Hematopoietic multipotent progenitor cell treated with erythropoietin and hydrocortisone succinate and interleukin-3 and kit ligand, for 8 days (in vitro differentiated cells): Measurements from ENCODE around the gene PACS1.

Experiments
- DNase-seq: peaks from one replicate; pipeline ENCODE4 v3.0.0-alpha.2; 2015

Gene PACS1

GRCh38 chr11:66146074-66146473, 76.0 kb downstream of the PACS1 start:
- DNase-seq = no peak

- no peak for DNase-seq
These were observed 76.9 kb downstream of the PACS1 start for GRCh38 chr11:66146940-66147339.

GRCh38 chr11:66150140-66150539, 80.1 kb downstream of the PACS1 start:
- DNase-seq = no peak

GRCh38 chr11:66150725-66151124, 80.7 kb downstream of the PACS1 start:
- DNase-seq = no peak

- DNase-seq = no peak
These were observed 81.2 kb downstream of the PACS1 start for GRCh38 chr11:66151273-66151672.

- no peak for DNase-seq
These were observed 84.0 kb downstream of the PACS1 start for GRCh38 chr11:66154109-66154508.

GRCh38 chr11:66155387-66156073, 85.5 kb downstream of the PACS1 start:
- no peak for DNase-seq

GRCh38 chr11:66157182-66157864, 87.3 kb downstream of the PACS1 start:
- DNase-seq = no peak

GRCh38 chr11:66158156-66158555, 88.1 kb downstream of the PACS1 start:
- DNase-seq = no peak

GRCh38 chr11:66159324-66159984, 89.4 kb downstream of the PACS1 start:
- peak; percentile 15 for DNase-seq

- DNase-seq = no peak
These were observed 90.6 kb downstream of the PACS1 start for GRCh38 chr11:66160709-66161108.

- no peak for DNase-seq
These were observed 98.2 kb downstream of the PACS1 start for GRCh38 chr11:66168289-66168688.

- no peak for DNase-seq
These were observed 102.1 kb downstream of the PACS1 start for GRCh38 chr11:66172146-66172545.

- DNase-seq = no peak
These were observed 106.6 kb downstream of the PACS1 start for GRCh38 chr11:66176650-66177049.

- DNase-seq = no peak
These were observed 108.1 kb downstream of the PACS1 start for GRCh38 chr11:66178183-66178582.

GRCh38 chr11:66178871-66179270, 108.8 kb downstream of the PACS1 start:
- no peak for DNase-seq

GRCh38 chr11:66181632-66182315, 111.7 kb downstream of the PACS1 start:
- DNase-seq = no peak

- peak; percentile 42 for DNase-seq
These were observed 113.5 kb downstream of the PACS1 start for GRCh38 chr11:66183494-66184048.

- DNase-seq = no peak
These were observed 114.7 kb downstream of the PACS1 start for GRCh38 chr11:66184728-66185127.

GRCh38 chr11:66186470-66186869, 116.4 kb downstream of the PACS1 start:
- DNase-seq = no peak

GRCh38 chr11:66187453-66187852, 117.4 kb downstream of the PACS1 start:
- no peak for DNase-seq

GRCh38 chr11:66188580-66188979, 118.5 kb downstream of the PACS1 start:
- DNase-seq = peak; percentile 19
